ENCODE data around the gene HLA-DQB1.
"Not testable (repeated sequence)": the region's sequence is repeated elsewhere in the genome, so short reads cannot be mapped to it uniquely, and the experiment has no call there.

The HLA-DQB1 gene

GRCh38 chr6:32662099-32662498 is 4.4 kb downstream of the HLA-DQB1 start:
- DNase-seq (ENCODE audit: low spot score), result no peak

GRCh38 chr6:32659856-32660595 is 6.4 kb downstream of the HLA-DQB1 start:
- peak; percentile 80 for DNase-seq (ENCODE audit: low spot score)

GRCh38 chr6:32658268-32658897 is 8.1 kb downstream of the HLA-DQB1 start:
- DNase-seq (ENCODE audit: low spot score), result no peak

GRCh38 chr6:32657819-32658218 is 8.6 kb downstream of the HLA-DQB1 start:
- DNase-seq (ENCODE audit: low spot score), result not testable (repeated sequence)

- DNase-seq (ENCODE audit: low spot score), result not testable (repeated sequence)
Observed at GRCh38 chr6:32657329-32657728, 9.1 kb downstream of the HLA-DQB1 start.

- DNase-seq (ENCODE audit: low spot score), result no peak
Observed at GRCh38 chr6:32655203-32655710, 11.2 kb downstream of the HLA-DQB1 start.

GRCh38 chr6:32645047-32645703 is 21.3 kb downstream of the HLA-DQB1 start:
- no peak for DNase-seq (ENCODE audit: low spot score)

- no peak for DNase-seq (ENCODE audit: low spot score)
Observed at GRCh38 chr6:32643904-32644303, 22.6 kb downstream of the HLA-DQB1 start.

- DNase-seq (ENCODE audit: low spot score), result no peak
Observed at GRCh38 chr6:32642720-32643106, 23.7 kb downstream of the HLA-DQB1 start.

- DNase-seq (ENCODE audit: low spot score), result not testable (repeated sequence)
Observed at GRCh38 chr6:32641785-32642719, 24.4 kb downstream of the HLA-DQB1 start.

- no peak for DNase-seq (ENCODE audit: low spot score)
Observed at GRCh38 chr6:32641122-32641521, 25.3 kb downstream of the HLA-DQB1 start.

- DNase-seq (ENCODE audit: low spot score), result no peak
Observed at GRCh38 chr6:32639440-32640394, 26.7 kb downstream of the HLA-DQB1 start.

- DNase-seq (ENCODE audit: low spot score), result peak; percentile 38
Observed at GRCh38 chr6:32638532-32639219, 27.8 kb downstream of the HLA-DQB1 start.

- no peak for DNase-seq (ENCODE audit: low spot score)
Observed at GRCh38 chr6:32637883-32638282, 28.6 kb downstream of the HLA-DQB1 start.

GRCh38 chr6:32637219-32637880 is 29.1 kb downstream of the HLA-DQB1 start, which contains the start of gene HLA-DQA1:
Gene HLA-DQA1 (plus strand): TSS chr6:32637406. CDS start chr6:32637459, 53 bp downstream.
- peak; percentile 93 for DNase-seq (ENCODE audit: low spot score)

GRCh38 chr6:32635526-32636123 is 30.8 kb downstream of the HLA-DQB1 start:
- DNase-seq (ENCODE audit: low spot score), result no peak

GRCh38 chr6:32629793-32630192 is 36.7 kb downstream of the HLA-DQB1 start:
- DNase-seq (ENCODE audit: low spot score), result not testable (repeated sequence)

- DNase-seq (ENCODE audit: low spot score), result peak; percentile 87
Observed at GRCh38 chr6:32627831-32628230, 38.6 kb downstream of the HLA-DQB1 start.

- no peak for DNase-seq (ENCODE audit: low spot score)
Observed at GRCh38 chr6:32627249-32627648, 39.2 kb downstream of the HLA-DQB1 start.
